Measurements from ENCODE around the gene TMEM69.

DNA sequence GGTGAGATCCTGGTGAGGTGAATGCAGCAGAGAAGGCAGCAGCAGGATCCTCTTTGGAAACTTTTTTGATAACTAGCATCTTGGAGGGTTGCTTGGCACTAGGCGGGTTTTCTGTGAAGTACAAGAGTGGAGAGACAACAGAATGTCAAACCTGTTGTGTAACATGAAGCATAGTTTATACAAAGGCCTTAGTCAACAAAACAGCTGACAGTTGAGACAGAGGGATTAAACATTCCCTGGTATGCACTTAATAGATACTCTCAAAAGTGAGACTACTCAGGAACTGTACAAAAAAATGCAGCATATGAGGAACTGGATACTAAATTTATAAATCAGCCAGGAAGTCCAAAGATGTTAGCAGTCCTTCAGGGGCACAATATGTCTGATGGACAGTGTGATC is 47.7 kb upstream of the TMEM69 start:
- TF ChIP-seq POLR2AphosphoS5 (IDR thresholded peaks at IDR 0.05; ENCODE audit: low read depth, low read length), result no peak
- TF ChIP-seq, protein P1, sequence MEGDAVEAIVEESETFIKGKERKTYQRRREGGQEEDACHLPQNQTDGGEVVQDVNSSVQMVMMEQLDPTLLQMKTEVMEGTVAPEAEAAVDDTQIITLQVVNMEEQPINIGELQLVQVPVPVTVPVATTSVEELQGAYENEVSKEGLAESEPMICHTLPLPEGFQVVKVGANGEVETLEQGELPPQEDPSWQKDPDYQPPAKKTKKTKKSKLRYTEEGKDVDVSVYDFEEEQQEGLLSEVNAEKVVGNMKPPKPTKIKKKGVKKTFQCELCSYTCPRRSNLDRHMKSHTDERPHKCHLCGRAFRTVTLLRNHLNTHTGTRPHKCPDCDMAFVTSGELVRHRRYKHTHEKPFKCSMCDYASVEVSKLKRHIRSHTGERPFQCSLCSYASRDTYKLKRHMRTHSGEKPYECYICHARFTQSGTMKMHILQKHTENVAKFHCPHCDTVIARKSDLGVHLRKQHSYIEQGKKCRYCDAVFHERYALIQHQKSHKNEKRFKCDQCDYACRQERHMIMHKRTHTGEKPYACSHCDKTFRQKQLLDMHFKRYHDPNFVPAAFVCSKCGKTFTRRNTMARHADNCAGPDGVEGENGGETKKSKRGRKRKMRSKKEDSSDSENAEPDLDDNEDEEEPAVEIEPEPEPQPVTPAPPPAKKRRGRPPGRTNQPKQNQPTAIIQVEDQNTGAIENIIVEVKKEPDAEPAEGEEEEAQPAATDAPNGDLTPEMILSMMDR (IDR thresholded peaks at IDR 0.05), result no peak
